H1 (cell line): ENCODE measurements around the gene REM2. TPM values are rescaled to one million over a fixed set of nuclear protein-coding genes. Genes with fewer than 3 reads are reported as not detected.

Source experiments
- CEBPB ChIP-seq: IDR thresholded peaks from 2 replicates; pipeline ENCODE4 v1.6.1; 2012; ENCODE audit warnings: low read depth, low read length
- CHD1 ChIP-seq: IDR thresholded peaks from 2 replicates; pipeline ENCODE4 v1.6.1; 2012; ENCODE audit warnings: low read depth, low read length, improper control_type of control experiment
- CHD7 ChIP-seq: fragments of 300-600 bp; sonication (generic); IDR thresholded peaks from 2 replicates; pipeline ENCODE4 v1.7.1; 2012; ENCODE audit warnings: low read length, moderate library complexity, mild to moderate bottlenecking, inconsistent platforms; ENCODE audit not compliant: insufficient replicate concordance
- CTBP2 ChIP-seq: IDR thresholded peaks from 2 replicates; pipeline ENCODE4 v1.7.0; 2011; ENCODE audit warnings: borderline replicate concordance, mild to moderate bottlenecking, moderate library complexity, mixed read lengths, low read length; ENCODE audit not compliant: insufficient read depth, insufficient read length
- GABPA ChIP-seq: IDR thresholded peaks from 2 replicates; pipeline ENCODE4 v1.6.1; 2011; ENCODE audit warnings: mild to moderate bottlenecking, low read length, moderate library complexity, borderline replicate concordance; ENCODE audit not compliant: insufficient read depth
- HDAC6 ChIP-seq: IDR thresholded peaks from one replicate; pipeline ENCODE4 v1.7.1; 2012; ENCODE audit warnings: low read depth, mild to moderate bottlenecking, inconsistent platforms, low read length, moderate library complexity
- JUND ChIP-seq: IDR thresholded peaks from 2 replicates; pipeline ENCODE4 v1.6.1; 2011; ENCODE audit warnings: mild to moderate bottlenecking, improper control_type of control experiment, low read length
- KDM4A ChIP-seq: IDR thresholded peaks from one replicate; pipeline ENCODE4 v1.7.1; 2012; ENCODE audit warnings: low read depth, mild to moderate bottlenecking, moderate library complexity, low read length, inconsistent platforms; ENCODE audit not compliant: severe bottlenecking
- SAP30 ChIP-seq: fragments of 300-600 bp; sonication (generic); IDR thresholded peaks from 2 replicates; pipeline ENCODE4 v1.7.1; 2012; ENCODE audit warnings: low read length, moderate library complexity, mild to moderate bottlenecking, inconsistent platforms; ENCODE audit not compliant: insufficient read depth, insufficient replicate concordance
- SP1 ChIP-seq: IDR thresholded peaks from 2 replicates; pipeline ENCODE4 v1.6.1; 2011; ENCODE audit warnings: low read depth, low read length
- SP2 ChIP-seq: IDR thresholded peaks from 2 replicates; pipeline ENCODE4 v1.6.1; 2012; ENCODE audit warnings: mild to moderate bottlenecking, low read length, inconsistent platforms
- TAF7 ChIP-seq: optimal IDR thresholded peaks from 2 replicates; pipeline ENCODE3; 2011; ENCODE audit warnings: low read depth, mild to moderate bottlenecking, inconsistent platforms, low read length, moderate library complexity, borderline replicate concordance
- TEAD4 ChIP-seq: IDR thresholded peaks from 2 replicates; pipeline ENCODE4 v1.6.1; 2012; ENCODE audit warnings: low read depth, low read length, inconsistent platforms, mixed read lengths
- polyA plus RNA-seq, 7 experiments: library from polyadenylated mRNA; depleted of rRNA in 3 of 7; stranded (reverse) in 5 of 7; unstranded in 2 of 7; fragments of >200 nt in 5 of 7; fragments of 200-250 nt in 2 of 7; gene quantifications; 1 replicate in 5 of 7; 2 replicates in 1 of 7; 4 replicates in 1 of 7; pipeline versions ENCODE4 v1.2.1 to v1.2.3, GENCODE V29; 2011 to 2013; ENCODE audit warnings: missing spikeins in 2 of 7, mixed read lengths in 2 of 7
- total RNA-seq: library from RNA; stranded (reverse); fragmentation: NEBNext Ultra II Directional; extraction: Animal tissue kit (Norgen Biotek cat#: 25700); gene quantifications from 2 replicates; pipeline ENCODE4 v1.2.1, GENCODE V29; 2021

The REM2 gene
- total and polyA plus RNA-seq, 2 of the 8 experiments (the other 6 are each of a cell fraction or from before 2014, with no cell fraction given) = 1.00 to 1.1 TPM

DNA sequence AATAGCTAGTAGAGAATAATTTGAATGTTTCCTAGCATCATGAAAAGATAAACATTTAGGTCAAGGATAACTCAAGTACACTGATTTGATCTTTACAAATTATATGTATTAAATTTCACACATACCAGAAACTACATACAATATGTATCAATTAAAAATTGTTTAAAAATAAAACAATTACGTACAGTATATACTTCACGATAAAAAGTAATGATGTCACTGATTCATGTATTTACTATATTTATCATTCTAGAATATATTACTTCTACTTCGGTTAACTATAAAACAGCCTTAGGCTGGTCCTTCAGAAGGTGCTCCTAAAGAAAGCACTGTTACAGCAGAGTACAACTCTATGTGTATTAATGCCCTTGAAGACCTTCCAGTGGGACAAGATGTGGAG lies 24.4 kb downstream of the REM2 start (continued):
- TF ChIP-seq CHD7 = no peak
- no peak for TF ChIP-seq HDAC6
- TF ChIP-seq SP1 = no peak
- TF ChIP-seq CHD1 = no peak
- no peak for TF ChIP-seq CEBPB
- no peak for TF ChIP-seq SAP30
- TF ChIP-seq JUND = no peak
- TF ChIP-seq GABPA = no peak
- TF ChIP-seq TEAD4 = no peak
- TF ChIP-seq KDM4A = no peak
- no peak for TF ChIP-seq TAF7
- TF ChIP-seq SP2 = no peak
- TF ChIP-seq CTBP2 = no peak
